Measurements from ENCODE around the gene CD248. TPM values are rescaled to one million over a fixed set of nuclear protein-coding genes. Genes with fewer than 3 reads are reported as not detected.

The CD248 gene
- total and polyA plus RNA-seq, 2 experiments from 2014 or later, result 2.4 to 3.8 TPM

- TF ChIP-seq JUNB (IDR thresholded peaks at IDR 0.05; ENCODE audit: unreplicated experiment), result no peak
- no peak for TF ChIP-seq REST (IDR thresholded peaks at IDR 0.05; ENCODE audit: unreplicated experiment)
- no peak for TF ChIP-seq CREB1 (CRISPR knock-in tag; IDR thresholded peaks at IDR 0.05; ENCODE audit: low read depth)
- no peak for TF ChIP-seq STAT1 (IDR thresholded peaks at IDR 0.05; ENCODE audit: unreplicated experiment)
- TF ChIP-seq ZNF114 (CRISPR knock-in tag; IDR thresholded peaks at IDR 0.05), result no peak
- no peak for TF ChIP-seq EZH2 (IDR thresholded peaks at IDR 0.05; ENCODE audit: low read depth, unreplicated experiment)
- no peak for TF ChIP-seq EZH2phosphoT487 (IDR thresholded peaks at IDR 0.05; ENCODE audit: unreplicated experiment)
- no peak for TF ChIP-seq ETS1 (IDR thresholded peaks at IDR 0.05)
- no peak for TF ChIP-seq NANOG (IDR thresholded peaks at IDR 0.05; ENCODE audit: borderline replicate concordance)
These were observed 31.4 kb downstream of the CD248 start (continued) for GRCh38 chr11:66285250-66285947.

- Histone ChIP-seq H3K36me3 (ENCODE audit: insufficient read depth) (no peaks in the 10 kb centered on the region; the same call in 1 of the 2 replicates), H3K4me2 (no peak overlapping the region), H2AFZ (no peak overlapping the region), H3K27me3 (ENCODE audit: insufficient read depth) (no peaks in the 10 kb centered on the region), H3K9me2 (ENCODE audit: insufficient read depth) (no peaks in the 10 kb centered on the region), H3K27ac (ENCODE audit: low read depth) (no peak overlapping the region), H3K79me2 (replicated peaks; ENCODE audit: insufficient read depth) (peaks cover 9% of the 10 kb centered on the region), H3K4me3 (no peak overlapping the region), H4K20me1 (replicated peaks; ENCODE audit: insufficient read depth) (no peaks in the 10 kb centered on the region; the same call in none of the 2 replicates), H3F3A (replicated peaks; ENCODE audit: low read depth) (0 out of 2 replicates have a peak, but pooled peaks cover 11% of the 10 kb centered on the region), H3K4me1 (ENCODE audit: insufficient read depth) (peaks cover 14% of the 10 kb centered on the region)
- peaks cover 2% of the 10 kb centered on the region; the same call in 1 of the 3 replicates for H3K9me3 Mint-ChIP-seq
- no peak overlapping the region for H3K27ac Mint-ChIP-seq
- ATAC-seq (no peak), DNase-seq (ENCODE audit: low spot score) (no peak)
- peaks cover 26% of the 10 kb centered on the region for H3K27me3 Mint-ChIP-seq (ENCODE audit: insufficient read depth, low read depth, poor library complexity)
- H3K36me3 Mint-ChIP-seq (ENCODE audit: low read depth), result no peaks in the 10 kb centered on the region; the same call in 2 of the 3 replicates
- H3K4me3 Mint-ChIP-seq, result no peak overlapping the region
- H3K4me1 Mint-ChIP-seq, result peaks cover 24% of the 10 kb centered on the region
- no peak for TF ChIP-seq POLR2AphosphoS5 (IDR thresholded peaks at IDR 0.05; ENCODE audit: low read depth)
- TF ChIP-seq CREB1 (CRISPR knock-in tag; IDR thresholded peaks at IDR 0.05; ENCODE audit: low read depth), result no peak
- no peak for TF ChIP-seq ETS1 (IDR thresholded peaks at IDR 0.05)
- no peak for TF ChIP-seq EZH2 (IDR thresholded peaks at IDR 0.05; ENCODE audit: low read depth, unreplicated experiment)
- no peak for TF ChIP-seq ZNF462 (CRISPR knock-in tag; IDR thresholded peaks at IDR 0.05)
- no peak for TF ChIP-seq ZNF114 (CRISPR knock-in tag; IDR thresholded peaks at IDR 0.05)
- TF ChIP-seq ZNF331 (CRISPR knock-in tag; IDR thresholded peaks at IDR 0.05; ENCODE audit: low read depth), result no peak
These were observed 32.2 kb downstream of the CD248 start for GRCh38 chr11:66284526-66285078.
